ENCODE data around the gene HOXC13.

HOXC13 gene

DNA sequence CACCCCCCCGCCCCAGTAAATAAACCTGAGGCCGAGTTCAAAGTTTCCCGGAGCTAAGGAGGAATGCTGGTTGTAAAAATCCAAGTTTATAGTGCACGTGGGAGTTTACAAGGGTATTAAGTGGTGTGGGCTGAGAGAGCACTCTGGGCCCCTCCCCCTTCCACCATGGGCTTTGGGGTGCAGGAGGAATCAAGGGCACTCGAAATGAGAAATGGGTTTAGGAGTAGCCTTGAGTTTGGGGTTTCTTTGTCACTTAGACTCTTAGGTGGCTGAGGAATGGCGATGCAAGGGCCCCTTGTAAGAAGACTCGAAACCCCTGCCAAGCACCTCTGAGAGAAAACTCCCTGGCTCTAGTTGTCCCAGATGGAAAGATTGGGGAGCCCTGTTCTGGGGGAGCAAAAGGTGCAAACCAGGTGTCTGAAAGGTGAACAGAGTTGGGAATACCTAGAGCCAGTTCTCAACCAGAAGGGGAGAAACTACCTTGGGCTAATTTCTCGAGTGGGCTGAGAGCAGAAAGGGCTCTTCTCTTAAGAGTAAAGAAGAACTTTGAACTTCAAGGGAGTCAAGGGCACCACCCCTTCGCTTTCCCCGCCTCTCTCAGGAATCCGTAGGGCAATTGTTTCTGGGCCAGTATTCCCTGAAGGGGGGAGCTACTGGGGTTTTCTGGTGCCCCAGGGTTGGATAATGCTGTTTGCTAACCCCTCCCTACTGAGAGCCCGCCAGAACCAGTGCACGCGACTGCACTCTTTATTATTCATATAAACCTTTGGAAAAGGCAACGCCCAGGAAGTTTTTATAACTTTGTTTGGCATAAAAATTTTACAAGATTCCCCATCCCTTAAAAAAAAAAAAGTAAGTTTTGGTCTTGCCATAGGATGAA lies 40.1 kb downstream of the HOXC13 start:
- TF ChIP-seq, protein P1, sequence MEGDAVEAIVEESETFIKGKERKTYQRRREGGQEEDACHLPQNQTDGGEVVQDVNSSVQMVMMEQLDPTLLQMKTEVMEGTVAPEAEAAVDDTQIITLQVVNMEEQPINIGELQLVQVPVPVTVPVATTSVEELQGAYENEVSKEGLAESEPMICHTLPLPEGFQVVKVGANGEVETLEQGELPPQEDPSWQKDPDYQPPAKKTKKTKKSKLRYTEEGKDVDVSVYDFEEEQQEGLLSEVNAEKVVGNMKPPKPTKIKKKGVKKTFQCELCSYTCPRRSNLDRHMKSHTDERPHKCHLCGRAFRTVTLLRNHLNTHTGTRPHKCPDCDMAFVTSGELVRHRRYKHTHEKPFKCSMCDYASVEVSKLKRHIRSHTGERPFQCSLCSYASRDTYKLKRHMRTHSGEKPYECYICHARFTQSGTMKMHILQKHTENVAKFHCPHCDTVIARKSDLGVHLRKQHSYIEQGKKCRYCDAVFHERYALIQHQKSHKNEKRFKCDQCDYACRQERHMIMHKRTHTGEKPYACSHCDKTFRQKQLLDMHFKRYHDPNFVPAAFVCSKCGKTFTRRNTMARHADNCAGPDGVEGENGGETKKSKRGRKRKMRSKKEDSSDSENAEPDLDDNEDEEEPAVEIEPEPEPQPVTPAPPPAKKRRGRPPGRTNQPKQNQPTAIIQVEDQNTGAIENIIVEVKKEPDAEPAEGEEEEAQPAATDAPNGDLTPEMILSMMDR (IDR thresholded peaks at IDR 0.05) = no peak
- Histone ChIP-seq H3K27me3 (peaks cover 100% of the 10 kb centered on the region), H3K27ac (no peak overlapping the region), H3K4me3 (ENCODE audit: low read depth in 1 of 2, low read length in 1 of 2) (no peak overlapping the region), H3K36me3 (no peaks in the 10 kb centered on the region), H3K9me3 (no peaks in the 10 kb centered on the region), H3K4me1 (ENCODE audit: control insufficient read depth in 1 of 2, insufficient read depth in 1 of 2, low read depth in 1 of 2, low read length in 1 of 2) (peaks cover under 1 to 25% of the 10 kb centered on the region in 2 experiments)

DNA sequence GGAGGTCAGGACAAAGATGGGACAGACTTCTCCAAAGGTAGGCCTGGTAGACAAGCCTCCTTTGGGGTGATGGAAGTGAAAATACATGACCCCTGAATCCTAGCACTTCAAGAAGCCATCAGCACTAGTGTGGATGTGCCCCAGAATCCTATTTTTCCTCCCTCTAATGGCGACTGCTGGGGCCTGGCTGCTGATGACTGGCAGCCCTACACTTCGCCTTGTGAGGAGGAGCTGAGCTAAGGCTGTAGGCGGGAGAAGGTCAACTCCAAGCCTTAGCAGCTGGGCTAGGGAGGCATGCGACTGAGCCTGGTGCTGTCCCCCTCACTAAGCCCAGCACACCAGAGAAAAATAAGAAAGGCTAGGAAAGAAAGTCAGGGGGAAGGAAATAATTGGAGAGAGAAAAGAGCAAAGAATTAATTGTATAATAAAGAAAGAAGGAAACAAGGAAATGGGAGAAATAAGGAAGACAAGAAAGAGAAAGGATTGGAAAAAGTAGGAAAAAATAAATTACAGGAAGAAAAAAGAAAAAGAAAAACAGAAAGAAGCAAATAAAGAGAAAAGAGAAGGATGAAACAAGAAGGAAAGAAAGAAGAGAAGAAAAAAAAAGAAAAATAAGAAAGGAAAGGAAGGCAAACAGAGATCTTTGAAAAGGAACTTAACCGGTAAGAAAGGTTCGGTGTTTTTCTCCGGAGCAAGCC lies 41.6 kb downstream of the HOXC13 start:
- TF ChIP-seq, protein P1 (IDR thresholded peaks at IDR 0.05) = no peak
- H3K27ac ChIP-seq = no peak overlapping the region
- no peaks in the 10 kb centered on the region for H3K36me3 ChIP-seq
- H3K4me3 ChIP-seq (ENCODE audit: low read depth in 1 of 2, low read length in 1 of 2) = no peak overlapping the region
- H3K27me3 ChIP-seq = peaks cover 100% of the 10 kb centered on the region
- peaks cover 8 to 24% of the 10 kb centered on the region in 2 experiments for H3K4me1 ChIP-seq (ENCODE audit: control insufficient read depth in 1 of 2, insufficient read depth in 1 of 2, low read depth in 1 of 2, low read length in 1 of 2)
- H3K9me3 ChIP-seq = no peaks in the 10 kb centered on the region

DNA sequence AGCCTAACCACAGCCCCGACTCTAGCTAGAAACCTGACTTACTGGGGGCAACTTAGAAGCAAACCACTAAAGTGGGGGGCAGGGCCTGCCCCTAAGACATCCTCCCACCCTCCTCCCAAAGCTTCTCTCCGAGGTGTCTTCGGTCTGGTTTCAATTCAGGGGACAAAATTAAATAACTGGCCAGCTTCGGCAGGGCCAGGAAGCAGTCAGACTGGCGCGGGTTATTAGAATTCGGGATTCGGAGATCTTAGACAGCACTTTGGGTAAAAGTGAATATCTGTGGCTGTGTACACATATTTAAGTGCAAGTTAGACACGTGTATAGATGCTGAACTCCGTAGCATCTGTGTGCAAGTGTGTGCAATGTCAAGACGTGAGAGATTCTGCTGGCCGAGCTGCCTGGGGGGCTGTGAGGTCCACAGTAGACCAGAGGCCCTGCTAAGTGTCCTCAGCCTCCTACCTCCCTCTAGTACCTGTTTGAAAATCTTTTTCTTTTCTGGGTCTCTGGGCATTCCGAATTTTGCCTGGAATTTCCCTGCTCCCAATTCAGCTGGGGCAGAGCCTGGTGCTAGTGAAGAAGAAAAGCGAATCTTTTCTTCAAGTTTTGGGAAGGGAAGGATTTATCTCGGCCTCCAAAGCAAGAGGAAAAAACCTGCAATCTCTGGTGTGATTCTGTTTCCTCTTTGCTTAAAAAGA lies 42.3 kb downstream of the HOXC13 start:
- no peaks in the 10 kb centered on the region for H3K36me3 ChIP-seq
- peaks cover 100% of the 10 kb centered on the region for H3K27me3 ChIP-seq
- no peak overlapping the region for H3K27ac ChIP-seq
- H3K9me3 ChIP-seq = no peaks in the 10 kb centered on the region
- H3K4me3 ChIP-seq (ENCODE audit: low read depth in 1 of 2, low read length in 1 of 2) = no peak overlapping the region
- TF ChIP-seq, protein P1 (IDR thresholded peaks at IDR 0.05) = no peak
- H3K4me1 ChIP-seq (ENCODE audit: control insufficient read depth in 1 of 2, insufficient read depth in 1 of 2, low read depth in 1 of 2, low read length in 1 of 2) = peaks cover 15 to 28% of the 10 kb centered on the region in 2 experiments

DNA sequence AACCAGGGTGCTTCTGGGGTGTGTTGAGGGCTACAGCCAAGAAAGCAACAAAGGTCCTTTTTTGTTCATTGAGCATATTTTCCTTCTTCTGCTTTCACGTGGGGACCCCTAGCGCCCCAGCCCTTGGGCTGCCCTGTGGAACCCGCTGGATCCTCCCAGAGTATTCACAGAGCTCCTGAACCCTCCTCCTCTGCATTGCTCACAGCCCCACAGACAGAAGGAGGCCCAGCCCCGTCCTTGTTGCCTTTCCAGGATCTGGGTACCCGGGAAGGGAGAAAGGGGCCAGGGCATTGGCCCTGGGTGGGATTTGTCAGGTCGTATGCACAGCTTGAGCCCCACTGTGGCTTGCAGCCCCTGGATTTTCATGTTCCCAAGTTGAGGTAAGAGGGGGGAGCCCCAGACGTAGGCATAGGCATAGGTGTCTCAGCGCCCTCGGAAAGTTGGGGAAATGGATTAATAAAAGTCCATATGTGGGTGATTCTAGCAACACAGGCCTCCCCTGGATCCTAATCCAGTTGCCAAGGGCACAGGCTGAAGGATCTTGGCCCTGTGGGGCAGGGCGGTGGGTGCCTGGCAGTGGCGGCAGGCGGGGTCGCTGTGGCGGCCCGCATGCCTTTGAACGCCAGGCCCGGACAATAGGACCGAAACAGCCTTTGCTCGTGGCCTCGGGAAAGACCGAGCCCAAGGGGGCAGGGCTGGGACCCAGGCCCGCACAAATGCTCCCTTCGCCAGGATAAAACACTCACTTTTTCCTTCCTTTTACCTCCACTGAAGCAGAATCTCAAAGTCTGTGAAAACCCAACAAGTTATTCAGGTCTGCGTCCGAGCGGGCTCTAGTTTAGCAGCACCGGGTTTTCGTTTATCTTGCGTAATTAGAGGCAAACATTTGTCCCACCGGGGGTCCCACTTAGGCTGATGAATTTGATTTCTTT lies 43.3 kb downstream of the HOXC13 start:
- no peaks in the 10 kb centered on the region for H3K36me3 ChIP-seq
- TF ChIP-seq, protein P1 (IDR thresholded peaks at IDR 0.05) = no peak
- H3K27me3 ChIP-seq = peaks cover 100% of the 10 kb centered on the region
- no peak overlapping the region for H3K27ac ChIP-seq
- H3K4me1 ChIP-seq (ENCODE audit: control insufficient read depth in 1 of 2, insufficient read depth in 1 of 2, low read depth in 1 of 2, low read length in 1 of 2) = peaks cover 17 to 31% of the 10 kb centered on the region in 2 experiments
- no peaks in the 10 kb centered on the region for H3K9me3 ChIP-seq
- H3K4me3 ChIP-seq (ENCODE audit: low read depth in 1 of 2, low read length in 1 of 2) = no peak overlapping the region
